Measurements from ENCODE around the gene ITGA1.

Gene ITGA1

GRCh38 chr5:52998552-52999313, 211.0 kb downstream of the ITGA1 start:
- DNase-seq (ENCODE audit: low spot score): no peak

DNA sequence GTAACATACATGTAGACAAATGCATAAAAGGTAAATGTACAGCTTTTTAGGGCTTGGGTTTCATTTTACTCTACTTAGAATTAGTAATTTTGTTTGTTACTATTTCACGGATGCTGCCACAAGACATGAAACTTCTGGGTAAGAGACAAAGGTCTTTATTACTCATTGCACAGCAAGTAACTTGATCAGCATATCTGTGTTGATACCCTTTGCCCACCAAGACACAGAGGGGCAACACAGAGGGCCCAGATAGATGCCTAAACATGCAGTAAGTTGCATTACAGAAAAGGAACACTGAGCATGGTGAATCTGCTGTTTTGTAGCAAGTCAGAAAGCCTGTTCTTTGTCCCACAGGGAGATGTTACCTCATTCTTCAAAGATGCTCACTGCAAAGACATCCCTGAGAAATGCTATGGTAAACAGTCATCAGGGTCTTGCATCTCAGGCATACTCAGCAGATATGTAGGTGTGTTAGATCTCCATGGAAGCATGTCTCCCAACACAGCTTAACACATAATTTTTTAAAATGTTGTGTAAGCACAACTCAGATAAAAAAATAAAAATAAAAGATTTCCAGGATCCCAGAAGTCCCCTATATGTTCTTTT, 211.7 kb downstream of the ITGA1 start:
- peak; percentile 28 for DNase-seq (ENCODE audit: low spot score)

- no peak for DNase-seq (ENCODE audit: low spot score)
Observed at GRCh38 chr5:53001541-53001940, 213.8 kb downstream of the ITGA1 start.

GRCh38 chr5:53002491-53002890, 214.8 kb downstream of the ITGA1 start:
- no peak for DNase-seq (ENCODE audit: low spot score)

GRCh38 chr5:53003144-53003543, 215.4 kb downstream of the ITGA1 start:
- no peak for DNase-seq (ENCODE audit: low spot score)

DNA sequence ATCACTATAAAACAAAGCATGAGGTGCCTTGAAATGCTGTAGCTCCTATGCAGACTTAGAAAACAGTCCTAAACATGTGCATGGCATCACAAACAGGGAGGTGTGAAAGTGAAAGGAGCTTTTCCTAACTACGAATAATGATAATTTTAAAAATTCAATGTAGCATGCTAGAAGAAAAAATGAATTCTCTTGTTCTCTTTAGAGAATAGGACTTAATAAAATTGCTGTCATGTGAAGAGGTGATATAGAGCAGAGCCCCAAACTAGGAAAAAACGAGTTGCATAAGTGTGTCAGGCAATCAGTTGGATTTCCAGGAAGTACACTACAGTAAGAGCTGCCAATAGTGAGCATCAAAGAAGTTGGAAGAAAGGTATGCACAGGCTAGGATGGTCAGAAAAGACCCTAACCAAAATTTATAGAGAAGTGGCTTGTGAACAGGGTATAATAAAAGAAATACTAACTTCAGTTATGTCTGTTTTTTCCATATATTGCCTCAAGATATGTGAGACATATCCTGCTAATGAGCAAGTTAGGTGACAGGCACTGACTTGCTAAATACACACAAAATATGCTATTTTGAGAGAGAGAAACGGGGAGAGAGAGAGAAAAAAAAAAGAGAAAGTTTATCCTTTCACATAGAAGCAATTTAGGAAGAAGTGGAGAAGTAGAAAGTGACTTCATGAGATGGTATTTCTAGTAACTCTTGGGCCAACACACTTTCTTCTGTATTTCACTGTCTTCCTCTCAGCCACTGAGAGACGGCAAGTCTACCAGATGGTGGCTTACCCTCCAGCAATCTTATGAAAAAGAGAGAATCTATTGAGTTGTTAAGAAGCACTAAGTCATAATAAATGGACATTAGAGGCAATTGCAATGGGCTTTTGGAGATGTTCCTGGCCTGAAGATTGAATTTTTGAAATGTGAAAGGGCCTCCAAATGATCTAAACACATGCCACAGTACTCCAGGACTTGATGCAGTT, 219.5 kb downstream of the ITGA1 start:
- no peak for DNase-seq (ENCODE audit: low spot score)

DNA sequence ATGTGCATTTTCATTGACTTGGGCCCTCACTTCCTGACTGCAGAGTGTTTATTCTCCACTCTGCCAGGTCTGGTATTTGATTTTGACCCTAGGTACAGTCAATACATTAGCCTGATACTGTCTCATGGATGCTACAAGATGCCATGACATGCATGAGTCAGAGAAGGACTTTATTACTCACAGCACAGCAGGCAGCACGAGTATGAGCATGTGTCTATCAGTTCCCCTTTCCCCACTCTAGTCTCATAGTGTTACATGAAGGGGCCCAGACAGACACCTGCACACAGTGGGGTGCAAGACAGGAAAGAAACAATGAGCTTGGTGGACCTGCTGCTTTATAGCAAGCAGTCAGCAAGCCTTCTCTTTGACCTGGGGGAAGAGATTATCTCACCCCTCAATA, 221.0 kb downstream of the ITGA1 start:
- DNase-seq (ENCODE audit: low spot score): peak; percentile 27
